Measurements from ENCODE around the gene ABCC9. TPM values are rescaled to one million over a fixed set of nuclear protein-coding genes. Genes with fewer than 3 reads are reported as not detected.
"Not testable (repeated sequence)": the region's sequence is repeated elsewhere in the genome, so short reads cannot be mapped to it uniquely, and the experiment has no call there.

ABCC9 gene
- total RNA-seq, 4 donors from 2014 or later, result 39.7 to 118 (median 78.4) TPM

GRCh38 chr12:21800011-21800410, 141.2 kb downstream of the ABCC9 start:
- H3K36me3 ChIP-seq, result no peaks in the 10 kb centered on the region
- no peak overlapping the region for H3K4me3 ChIP-seq
- intact Hi-C loops (cut with DNase I; ENCODE audit: low total_unique reads), result no loop called here
- no peaks in the 10 kb centered on the region for H3K4me1 ChIP-seq
- no peaks in the 10 kb centered on the region for H3K27me3 ChIP-seq
- H3K27ac ChIP-seq, result no peak overlapping the region
- TF ChIP-seq CTCF (IDR thresholded peaks at IDR 0.05), result no peak
- TF ChIP-seq POLR2A (IDR thresholded peaks at IDR 0.05), result no peak
- no peak for DNase-seq
- H3K9me3 ChIP-seq, result no peaks in the 10 kb centered on the region

- intact Hi-C loops (cut with DNase I; ENCODE audit: low total_unique reads), result no loop called here
- no peak overlapping the region for H3K4me3 ChIP-seq
- TF ChIP-seq POLR2A (IDR thresholded peaks at IDR 0.05) (no peak), CTCF (IDR thresholded peaks at IDR 0.05) (no peak)
- H3K36me3 ChIP-seq, result no peaks in the 10 kb centered on the region
- no peak for DNase-seq
- no peaks in the 10 kb centered on the region for H3K9me3 ChIP-seq
- H3K4me1 ChIP-seq, result no peaks in the 10 kb centered on the region
- no peaks in the 10 kb centered on the region for H3K27me3 ChIP-seq
- H3K27ac ChIP-seq, result no peak overlapping the region
Observed at GRCh38 chr12:21797539-21797938, 143.7 kb downstream of the ABCC9 start.

GRCh38 chr12:21795648-21796328, 145.4 kb downstream of the ABCC9 start:
- TF ChIP-seq POLR2A (IDR thresholded peaks at IDR 0.05) (no peak), CTCF (IDR thresholded peaks at IDR 0.05) (no peak)
- Histone ChIP-seq H3K4me1 (no peaks in the 10 kb centered on the region), H3K27ac (no peak overlapping the region), H3K4me3 (no peak overlapping the region), H3K9me3 (no peaks in the 10 kb centered on the region), H3K27me3 (no peaks in the 10 kb centered on the region), H3K36me3 (no peaks in the 10 kb centered on the region)
- no peak for DNase-seq
- intact Hi-C loops (cut with DNase I; ENCODE audit: low total_unique reads), result no loop called here

GRCh38 chr12:21794807-21795595, 146.2 kb downstream of the ABCC9 start:
- H3K9me3 ChIP-seq; intact Hi-C loops (cut with DNase I; ENCODE audit: low total_unique reads); H3K4me3 ChIP-seq; H3K36me3 ChIP-seq; H3K27ac ChIP-seq; H3K4me1 ChIP-seq; DNase-seq; H3K27me3 ChIP-seq: not testable (repeated sequence)

GRCh38 chr12:21789687-21790086, 151.5 kb downstream of the ABCC9 start:
- H3K9me3 ChIP-seq; DNase-seq; H3K27me3 ChIP-seq; intact Hi-C loops (cut with DNase I; ENCODE audit: low total_unique reads); H3K4me3 ChIP-seq; H3K27ac ChIP-seq; H3K36me3 ChIP-seq; H3K4me1 ChIP-seq: not testable (repeated sequence)
